Measurements from ENCODE around the gene CREB5. TPM values are rescaled to one million over a fixed set of nuclear protein-coding genes. Genes with fewer than 3 reads are reported as not detected.

The CREB5 gene
- total RNA-seq, 1 experiment from 2014 or later, result 19.2 TPM

GRCh38 chr7:28619256-28619655 lies 206.9 kb downstream of the CREB5 start:
- no peak overlapping the region for H3K4me3 Mint-ChIP-seq (ENCODE audit: low read depth, unreplicated experiment)
- peaks cover 11% of the 10 kb centered on the region for H3K36me3 Mint-ChIP-seq (ENCODE audit: insufficient read depth, unreplicated experiment)
- no TSS peak for BruUV-seq (replicated peaks)
- CTCF ChIA-PET, result interaction anchor here (0.5 kb wide), 1 partner anchor 89 kb away, joined by 3 read pairs; no protein-coding TSS in a partner anchor
- H3K4me1 Mint-ChIP-seq (ENCODE audit: low read depth, unreplicated experiment), result peaks cover 73% of the 10 kb centered on the region
- no peak for DNase-seq
- H3K27me3 Mint-ChIP-seq (ENCODE audit: unreplicated experiment), result no peaks in the 10 kb centered on the region
- intact Hi-C loops (cut with micrococcal nuclease; ENCODE audit: unreplicated experiment), result no loop called here
- no peak for TF ChIP-seq CTCF (IDR thresholded peaks at IDR 0.05; ENCODE audit: unreplicated experiment)
- H3K9me3 Mint-ChIP-seq (ENCODE audit: low read depth, unreplicated experiment), result no peaks in the 10 kb centered on the region
- H3K27ac Mint-ChIP-seq (ENCODE audit: unreplicated experiment), result peak overlapping the region; percentile 40

- peak; percentile 56 for DNase-seq
- H3K27me3 Mint-ChIP-seq (ENCODE audit: unreplicated experiment), result no peaks in the 10 kb centered on the region
- CTCF ChIA-PET, result interaction anchor here (0.7 to 2.7 kb wide), 10 partner anchors 10 to 322 kb away, joined by 3 to 23 read pairs (median 4); no protein-coding TSS in a partner anchor
- BruUV-seq (replicated peaks), result TSS peak; percentile 92
- peaks cover 11% of the 10 kb centered on the region for H3K36me3 Mint-ChIP-seq (ENCODE audit: insufficient read depth, unreplicated experiment)
- intact Hi-C loops (cut with micrococcal nuclease; ENCODE audit: unreplicated experiment), result loop anchor here (1.0 to 5.0 kb wide), 5 partner anchors 9 to 214 kb away; no protein-coding TSS in a partner anchor
- no peak for TF ChIP-seq CTCF (IDR thresholded peaks at IDR 0.05; ENCODE audit: unreplicated experiment)
- H3K4me3 Mint-ChIP-seq (ENCODE audit: low read depth, unreplicated experiment), result peak overlapping the region; percentile 51
- no peaks in the 10 kb centered on the region for H3K9me3 Mint-ChIP-seq (ENCODE audit: low read depth, unreplicated experiment)
- H3K27ac Mint-ChIP-seq (ENCODE audit: unreplicated experiment), result peak overlapping the region; percentile 94
- H3K4me1 Mint-ChIP-seq (ENCODE audit: low read depth, unreplicated experiment), result peaks cover 74% of the 10 kb centered on the region
Observed at GRCh38 chr7:28621369-28621841, 209.1 kb downstream of the CREB5 start.

- Mint-ChIP-seq H3K9me3 (ENCODE audit: low read depth, unreplicated experiment) (no peaks in the 10 kb centered on the region), H3K4me3 (ENCODE audit: low read depth, unreplicated experiment) (no peak overlapping the region), H3K27ac (ENCODE audit: unreplicated experiment) (peak overlapping the region; percentile 94), H3K4me1 (ENCODE audit: low read depth, unreplicated experiment) (peaks cover 69% of the 10 kb centered on the region), H3K36me3 (ENCODE audit: insufficient read depth, unreplicated experiment) (peaks cover 11% of the 10 kb centered on the region), H3K27me3 (ENCODE audit: unreplicated experiment) (no peaks in the 10 kb centered on the region)
- TF ChIP-seq CTCF (IDR thresholded peaks at IDR 0.05; ENCODE audit: unreplicated experiment), result no peak
- CTCF ChIA-PET, result interaction anchor here (1.1 to 2.7 kb wide), 2 partner anchors 12 to 15 kb away, joined by 8 to 23 read pairs; no protein-coding TSS in a partner anchor
- intact Hi-C loops (cut with micrococcal nuclease; ENCODE audit: unreplicated experiment), result loop anchor here (1.0 to 5.0 kb wide), 6 partner anchors 14 to 324 kb away; no protein-coding TSS in a partner anchor
- no TSS peak for BruUV-seq (replicated peaks)
- DNase-seq, result no peak
Observed at GRCh38 chr7:28623105-28623730, 210.9 kb downstream of the CREB5 start.

GRCh38 chr7:28623863-28624262 lies 211.5 kb downstream of the CREB5 start:
- Mint-ChIP-seq H3K27ac (ENCODE audit: unreplicated experiment) (peak overlapping the region; percentile 41), H3K27me3 (ENCODE audit: unreplicated experiment) (no peaks in the 10 kb centered on the region), H3K36me3 (ENCODE audit: insufficient read depth, unreplicated experiment) (peaks cover 11% of the 10 kb centered on the region), H3K4me1 (ENCODE audit: low read depth, unreplicated experiment) (peaks cover 67% of the 10 kb centered on the region), H3K9me3 (ENCODE audit: low read depth, unreplicated experiment) (no peaks in the 10 kb centered on the region), H3K4me3 (ENCODE audit: low read depth, unreplicated experiment) (no peak overlapping the region)
- peak; percentile 53 for TF ChIP-seq CTCF (IDR thresholded peaks at IDR 0.05; ENCODE audit: unreplicated experiment)
- DNase-seq, result no peak
- CTCF ChIA-PET, result interaction anchor here (1.1 to 2.7 kb wide), 2 partner anchors 12 to 16 kb away, joined by 8 to 23 read pairs; no protein-coding TSS in a partner anchor
- intact Hi-C loops (cut with micrococcal nuclease; ENCODE audit: unreplicated experiment), result loop anchor here (1.0 to 5.0 kb wide), 6 partner anchors 15 to 325 kb away; no protein-coding TSS in a partner anchor
- BruUV-seq (replicated peaks), result no TSS peak

Data from Calu3 (cell line).